ENCODE results near the gene AKIRIN2.

Gene AKIRIN2

GRCh38 chr6:87675004-87675681 is 26.9 kb downstream of the AKIRIN2 start:
- TF ChIP-seq CTCF (conservative IDR thresholded peaks at IDR 0.05; ENCODE audit: low read depth, low read length): no peak
- no peak for DNase-seq (ENCODE audit: low read depth)
- no peak overlapping the region for H3K4me3 ChIP-seq (ENCODE audit: low read depth, low read length)

GRCh38 chr6:87674290-87674689 is 27.7 kb downstream of the AKIRIN2 start:
- no peak for DNase-seq (ENCODE audit: low read depth)
- H3K4me3 ChIP-seq (ENCODE audit: low read depth, low read length): no peak overlapping the region
- no peak for TF ChIP-seq CTCF (conservative IDR thresholded peaks at IDR 0.05; ENCODE audit: low read depth, low read length)

GRCh38 chr6:87673237-87673636 is 28.8 kb downstream of the AKIRIN2 start:
- DNase-seq (ENCODE audit: low read depth): no peak
- no peak for TF ChIP-seq CTCF (conservative IDR thresholded peaks at IDR 0.05; ENCODE audit: low read depth, low read length)
- no peak overlapping the region for H3K4me3 ChIP-seq (ENCODE audit: low read depth, low read length)

GRCh38 chr6:87672641-87673040 is 29.4 kb downstream of the AKIRIN2 start:
- no peak overlapping the region for H3K4me3 ChIP-seq (ENCODE audit: low read depth, low read length)
- TF ChIP-seq CTCF (conservative IDR thresholded peaks at IDR 0.05; ENCODE audit: low read depth, low read length): no peak
- no peak for DNase-seq (ENCODE audit: low read depth)

- TF ChIP-seq CTCF (conservative IDR thresholded peaks at IDR 0.05; ENCODE audit: low read depth, low read length): no peak
- peak; percentile 39 for DNase-seq (ENCODE audit: low read depth)
- H3K4me3 ChIP-seq (ENCODE audit: low read depth, low read length): no peak overlapping the region
These were observed 30.4 kb downstream of the AKIRIN2 start for GRCh38 chr6:87671555-87672029.

GRCh38 chr6:87670707-87671106 is 31.3 kb downstream of the AKIRIN2 start:
- H3K4me3 ChIP-seq (ENCODE audit: low read depth, low read length): no peak overlapping the region
- TF ChIP-seq CTCF (conservative IDR thresholded peaks at IDR 0.05; ENCODE audit: low read depth, low read length): no peak
- no peak for DNase-seq (ENCODE audit: low read depth)

- no peak for TF ChIP-seq CTCF (conservative IDR thresholded peaks at IDR 0.05; ENCODE audit: low read depth, low read length)
- no peak overlapping the region for H3K4me3 ChIP-seq (ENCODE audit: low read depth, low read length)
- DNase-seq (ENCODE audit: low read depth): no peak
These were observed 33.0 kb downstream of the AKIRIN2 start for GRCh38 chr6:87669051-87669450.
